ENCODE data around the gene PCDHB8.
"Not testable (repeated sequence)": the region's sequence is repeated elsewhere in the genome, so short reads cannot be mapped to it uniquely, and the experiment has no call there.

GRCh38 chr5:141179876-141180275 lies 2.3 kb downstream of the PCDHB8 start:
- not testable (repeated sequence) for TF ChIP-seq CTCF, POLR2A (IDR thresholded peaks at IDR 0.05)

All from thyroid gland (tissue), 4 donors.